ENCODE results near the gene POU3F1.

- no peak for TF ChIP-seq CTCF (IDR thresholded peaks at IDR 0.05)
- TF ChIP-seq POLR2A (IDR thresholded peaks at IDR 0.05): no peak
- no peak for TF ChIP-seq EP300 (IDR thresholded peaks at IDR 0.05)
These were observed 41.2 kb downstream of the POU3F1 start, which contains the start of gene FHL3 for GRCh38 chr1:38005195-38006007.

All from ovary (tissue), 3 donors.